H54 (cell line): ENCODE measurements around the gene KRI1.
"Not testable (repeated sequence)": the region's sequence is repeated elsewhere in the genome, so short reads cannot be mapped to it uniquely, and the experiment has no call there.

ENCODE experiments used
- DNase-seq: peaks from one replicate; pipeline ENCODE4 v3.0.0; 2011; ENCODE audit warnings: low spot score, mixed read lengths; ENCODE audit not compliant: insufficient read length
- FAIRE-seq: peaks from 3 replicates; lab custom pipeline; 2011; peaks lifted over from hg19 to GRCh38; lab: Jason Lieb, UNC
- POLR2A ChIP-seq: IDR thresholded peaks from 2 replicates; pipeline ENCODE4 v1.6.1; 2011; ENCODE audit warnings: low read depth, mild to moderate bottlenecking, low read length

Gene KRI1

GRCh38 chr19:10550336-10550735 lies 15.5 kb downstream of the KRI1 start:
- DNase-seq (no peak), FAIRE-seq (no peak)
- TF ChIP-seq POLR2A = no peak

DNA sequence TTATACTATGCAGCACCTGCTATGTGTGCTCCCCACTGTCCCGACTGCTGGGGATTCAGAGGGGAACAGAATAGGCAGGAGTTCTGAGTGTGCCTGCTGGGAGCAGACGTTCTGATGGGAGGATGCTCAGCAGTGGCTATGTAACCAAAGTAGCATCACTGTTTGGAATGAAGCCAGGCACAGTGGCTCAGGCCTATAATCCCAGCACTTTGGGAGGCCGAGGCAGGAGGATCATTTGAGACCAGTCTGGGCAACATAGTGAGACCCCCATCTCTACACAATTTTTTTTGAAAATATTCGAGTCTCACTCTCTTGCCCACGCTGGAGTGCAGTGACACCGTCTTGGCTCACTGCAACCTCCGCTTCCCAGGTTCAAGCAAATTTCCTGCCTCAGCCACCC lies 16.1 kb downstream of the KRI1 start:
- DNase-seq = no peak
- no peak for FAIRE-seq
- no peak for TF ChIP-seq POLR2A

GRCh38 chr19:10548746-10549276 lies 17.0 kb downstream of the KRI1 start:
- TF ChIP-seq POLR2A = no peak
- no peak for FAIRE-seq

DNA sequence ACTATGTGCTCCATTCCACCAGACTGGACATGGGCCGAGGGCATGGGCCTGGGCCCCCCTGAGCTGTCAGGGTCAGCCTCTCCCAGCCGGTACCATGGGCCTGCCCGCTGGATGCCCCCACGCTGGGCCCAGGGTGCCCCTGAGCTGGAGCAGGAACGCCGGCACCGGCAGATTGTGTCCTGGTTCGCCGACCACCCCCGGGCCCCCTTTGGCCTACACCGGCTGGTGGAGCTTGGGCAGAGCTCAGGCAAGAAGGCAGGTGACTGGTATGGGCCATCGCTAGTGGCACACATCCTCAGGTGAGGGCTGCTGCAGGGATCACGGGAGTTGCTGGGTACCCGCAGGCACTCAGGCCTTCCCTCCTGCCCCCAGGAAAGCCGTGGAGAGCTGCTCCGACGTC lies 19.0 kb downstream of the KRI1 start:
- FAIRE-seq (no peak), DNase-seq (no peak)
- TF ChIP-seq POLR2A = no peak

More at GRCh38 chr19:10548746-10549276, 17.0 kb downstream of the KRI1 start:
- DNase-seq = no peak

GRCh38 chr19:10544753-10545251 lies 21.0 kb downstream of the KRI1 start:
- TF ChIP-seq POLR2A = no peak
- DNase-seq (no peak), FAIRE-seq (no peak)

- DNase-seq (no peak), FAIRE-seq (no peak)
- no peak for TF ChIP-seq POLR2A
Measured at GRCh38 chr19:10544242-10544752, 21.5 kb downstream of the KRI1 start.

DNA sequence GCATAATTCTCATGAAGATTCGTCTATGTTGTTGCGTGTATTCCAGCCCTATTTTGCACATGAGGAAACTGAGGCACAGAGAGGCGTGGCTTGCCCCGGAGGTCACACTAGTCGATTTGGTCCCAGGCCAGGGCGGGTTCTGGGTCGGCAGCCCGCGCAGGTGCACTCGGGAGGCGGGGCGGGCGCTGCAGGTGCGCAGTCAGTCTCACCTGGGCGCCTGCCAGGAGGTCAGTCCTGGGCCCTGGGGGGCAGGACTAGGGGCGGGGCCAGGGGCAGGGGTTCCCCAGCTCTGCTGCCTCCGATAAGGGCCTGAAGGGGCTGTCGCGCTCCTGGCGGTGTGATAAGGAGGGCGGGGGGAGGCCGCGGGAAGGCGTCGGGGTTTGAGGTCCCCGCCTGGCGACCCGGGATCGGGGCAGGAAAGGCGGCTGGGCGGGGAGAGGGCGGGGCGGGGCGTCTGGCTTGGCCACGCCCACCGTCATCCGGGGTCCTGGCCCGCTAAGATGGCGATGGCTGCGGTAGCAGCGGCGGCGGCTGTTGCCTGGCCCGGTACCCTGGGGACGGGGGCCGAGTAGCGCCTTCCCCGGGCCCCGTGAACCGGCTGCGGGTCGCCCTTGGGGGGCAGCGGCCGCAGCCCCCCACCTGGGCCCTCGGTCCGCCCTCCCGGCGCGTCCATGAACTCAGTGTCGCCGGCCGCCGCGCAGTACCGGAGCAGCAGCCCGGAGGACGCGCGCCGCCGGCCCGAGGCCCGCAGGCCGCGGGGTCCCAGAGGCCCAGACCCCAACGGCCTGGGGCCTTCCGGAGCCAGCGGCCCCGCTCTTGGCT lies 22.2 kb downstream of the KRI1 start, which contains the start of gene ATG4D:
TSS of gene ATG4D (plus strand) at position 485 of the 822 bp plus-strand sequence. CDS start at position 672, 187 bp downstream.
- TF ChIP-seq POLR2A = peak; percentile 81
- FAIRE-seq = no peak
- peak; percentile 88 for DNase-seq

DNA sequence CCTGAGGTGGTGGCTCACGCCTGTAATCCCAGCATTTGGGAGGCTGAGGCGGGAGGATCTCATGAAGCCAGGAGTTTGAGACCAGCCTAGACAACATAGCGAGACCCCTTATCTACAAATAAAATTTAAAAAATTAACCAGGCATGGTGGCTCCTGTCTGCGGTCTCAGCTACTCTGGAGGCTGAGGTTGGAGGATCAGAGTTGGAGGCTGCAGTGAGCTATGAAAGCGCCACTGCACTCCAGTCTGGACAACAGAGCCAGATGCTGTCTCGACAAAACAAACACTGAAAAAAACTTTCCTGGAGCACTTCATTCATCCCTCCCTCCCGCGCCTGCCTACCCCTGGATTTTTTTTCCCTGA lies 22.8 kb downstream of the KRI1 start:
- DNase-seq = no peak
- no peak for TF ChIP-seq POLR2A
- no peak for FAIRE-seq

GRCh38 chr19:10539016-10539415 lies 26.8 kb downstream of the KRI1 start:
- not testable (repeated sequence) for DNase-seq, FAIRE-seq

GRCh38 chr19:10538204-10538983 lies 27.4 kb downstream of the KRI1 start:
- FAIRE-seq = no peak
- TF ChIP-seq POLR2A = no peak

DNA sequence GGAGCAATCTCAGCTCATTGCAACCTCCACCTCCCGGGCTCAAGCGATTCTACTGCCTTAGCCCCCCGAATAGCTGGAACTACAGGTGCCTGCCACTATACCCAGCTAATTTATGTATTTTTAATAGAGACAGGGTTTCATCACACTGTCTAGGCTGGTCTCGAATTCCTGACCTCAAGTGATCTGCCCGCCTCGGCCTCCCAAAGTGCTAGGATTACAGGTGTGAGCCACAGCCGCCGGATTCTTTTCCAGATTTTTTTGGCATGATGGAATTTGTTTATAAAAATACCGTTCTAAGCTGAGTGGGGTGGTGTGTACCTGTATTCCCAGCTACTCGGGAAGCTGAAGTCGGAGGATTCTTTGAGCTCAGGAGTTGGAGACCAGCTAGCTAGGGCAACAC lies 28.1 kb downstream of the KRI1 start:
- no peak for TF ChIP-seq POLR2A
- FAIRE-seq = no peak
- no peak for DNase-seq

More at GRCh38 chr19:10538204-10538983, 27.4 kb downstream of the KRI1 start:
- no peak for DNase-seq

DNA sequence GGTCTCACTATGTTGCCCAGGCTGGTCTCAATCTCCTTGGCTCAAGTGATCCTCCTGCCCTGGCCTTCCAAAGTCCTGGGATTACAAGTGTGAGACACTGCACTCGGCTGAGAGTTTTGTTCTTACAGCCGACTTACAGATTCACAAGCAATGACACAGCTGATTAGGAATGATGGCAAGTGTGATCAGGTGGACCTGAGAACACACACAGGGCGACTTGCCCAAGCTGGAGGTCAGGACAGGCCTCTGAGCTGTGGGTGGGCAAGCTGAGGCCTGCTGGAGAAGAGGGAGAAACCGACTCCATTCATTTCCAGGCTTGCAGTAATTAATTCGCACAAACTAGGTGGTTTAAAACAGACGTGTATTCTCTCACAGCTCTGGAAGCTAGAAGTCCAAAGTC lies 30.2 kb downstream of the KRI1 start:
- TF ChIP-seq POLR2A = no peak
- DNase-seq (no peak), FAIRE-seq (no peak)

DNA sequence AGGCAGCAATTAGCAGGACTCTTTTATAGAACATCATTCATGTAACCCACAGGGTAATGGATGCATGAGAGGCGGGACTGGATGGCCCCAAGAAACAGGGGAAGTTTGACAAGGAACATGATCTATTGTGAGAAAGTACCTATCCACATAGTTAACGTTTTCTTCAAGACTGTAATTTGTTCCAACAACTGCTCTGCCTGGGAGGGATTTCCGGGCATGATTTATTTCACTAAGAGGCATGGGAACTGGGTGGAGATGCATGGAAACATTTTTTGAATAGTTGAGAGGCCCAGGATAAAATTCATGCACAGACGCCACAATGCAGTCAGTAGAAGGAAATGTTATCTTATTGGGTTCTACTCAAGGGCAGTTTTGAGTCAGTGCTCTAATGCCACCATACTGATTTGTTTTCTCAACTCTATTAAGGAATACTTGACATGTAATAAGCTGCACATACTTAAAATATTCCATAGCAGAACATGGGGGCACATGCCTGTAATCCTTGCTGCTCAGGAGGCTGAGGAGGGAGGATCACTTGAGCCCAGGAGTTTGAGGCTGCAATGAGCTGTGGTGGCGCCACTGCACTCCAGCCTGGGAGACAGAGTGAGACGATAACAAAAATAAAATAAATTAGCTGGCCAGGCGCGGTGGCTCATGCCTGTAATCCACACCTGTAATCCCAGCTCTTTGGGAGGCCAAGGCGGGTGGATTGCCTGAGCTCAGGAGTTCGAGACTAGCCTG lies 32.0 kb downstream of the KRI1 start:
- no peak for TF ChIP-seq POLR2A
- FAIRE-seq = no peak

More for the DNA sequence above, 32.0 kb downstream of the KRI1 start:
- no peak for DNase-seq
